GM19025 (cell line): ENCODE data around the gene HRH4.

Experiments used
- ATAC-seq: cut with Tn5 transposase; IDR thresholded peaks from one replicate; pipeline ENCODE4 v1.9.1; 2021; ENCODE audit warnings: mild to moderate bottlenecking, low read depth, moderate library complexity; ENCODE audit not compliant: unreplicated experiment

The HRH4 gene

GRCh38 chr18:24500766-24501165 lies 40.3 kb downstream of the HRH4 start:
- no peak for ATAC-seq

GRCh38 chr18:24502667-24503523 lies 42.5 kb downstream of the HRH4 start:
- ATAC-seq = no peak

- ATAC-seq = no peak
Measured at GRCh38 chr18:24504401-24504800, 44.0 kb downstream of the HRH4 start.

GRCh38 chr18:24506175-24506574 lies 45.7 kb downstream of the HRH4 start:
- ATAC-seq = no peak

GRCh38 chr18:24509435-24509834 lies 49.0 kb downstream of the HRH4 start:
- ATAC-seq = no peak

GRCh38 chr18:24514439-24514838 lies 54.0 kb downstream of the HRH4 start:
- ATAC-seq = no peak

GRCh38 chr18:24515721-24516120 lies 55.3 kb downstream of the HRH4 start:
- no peak for ATAC-seq

- no peak for ATAC-seq
Measured at GRCh38 chr18:24516261-24516660, 55.8 kb downstream of the HRH4 start.

- ATAC-seq = no peak
Measured at GRCh38 chr18:24517554-24517953, 57.1 kb downstream of the HRH4 start.

- ATAC-seq = no peak
Measured at GRCh38 chr18:24518596-24518995, 58.2 kb downstream of the HRH4 start.
